GM23338 (cell line): ENCODE data around the gene BBLN. TPM values are rescaled to one million over a fixed set of nuclear protein-coding genes. Genes with fewer than 3 reads are reported as not detected.

Experiments
- CREB1 ChIP-seq: fragments of 250-450 bp; sonication (Bioruptor Pico); IDR thresholded peaks from 2 replicates; pipeline ENCODE4 v1.5.0; 2020; ENCODE audit warnings: low read depth, mild to moderate bottlenecking, moderate library complexity
- CTCF ChIP-seq, 2 experiments: fragments of 200-600 bp in 1 of 2; sonication (generic) in 1 of 2; conservative IDR thresholded peaks; 2 replicates each; pipeline versions ENCODE4 v1.5.1 to v1.6.1; 2016 to 2017; ENCODE audit warnings: antibody characterized with exemption in 2 of 2, low read depth in 2 of 2, mild to moderate bottlenecking in 2 of 2, moderate library complexity in 1 of 2
- EZH2 ChIP-seq: fragments of 200-600 bp; sonication (generic); IDR thresholded peaks from one replicate; pipeline ENCODE4 v1.8.0; 2017; ENCODE audit warnings: antibody characterized with exemption, mild to moderate bottlenecking, low read depth; ENCODE audit not compliant: unreplicated experiment
- EZH2phosphoT487 ChIP-seq: fragments of 200-600 bp; sonication (generic); IDR thresholded peaks from one replicate; pipeline ENCODE4 v1.8.1; 2018; ENCODE audit warnings: antibody characterized with exemption; ENCODE audit not compliant: unreplicated experiment
- JUNB ChIP-seq: IDR thresholded peaks from one replicate; pipeline ENCODE4 v1.6.1; 2016; ENCODE audit warnings: antibody characterized with exemption; ENCODE audit not compliant: unreplicated experiment
- NANOG ChIP-seq: IDR thresholded peaks from 2 replicates; pipeline ENCODE4 v1.6.1; 2016; ENCODE audit warnings: antibody characterized with exemption, borderline replicate concordance
- POLR2AphosphoS5 ChIP-seq: IDR thresholded peaks from 2 replicates; pipeline ENCODE4 v1.6.1; 2016; ENCODE audit warnings: antibody characterized with exemption, low read depth
- STAT1 ChIP-seq: IDR thresholded peaks from one replicate; pipeline ENCODE4 v1.6.1; 2016; ENCODE audit warnings: antibody characterized with exemption; ENCODE audit not compliant: unreplicated experiment
- ZNF114 ChIP-seq: fragments of 250-450 bp; sonication (Bioruptor Pico); IDR thresholded peaks from 2 replicates; pipeline ENCODE4 v1.5.0; 2020; ENCODE audit warnings: mild to moderate bottlenecking, moderate library complexity
- ZNF462 ChIP-seq: fragments of 250-450 bp; sonication (Bioruptor Pico); IDR thresholded peaks from 2 replicates; pipeline ENCODE4 v1.5.0; 2020; ENCODE audit warnings: mild to moderate bottlenecking, moderate library complexity
- polyA plus RNA-seq: library from polyadenylated mRNA; unstranded; fragments of >200 nt; fragmentation: Nextera tagmentation; extraction: Ambion mirVana; gene quantifications from 2 replicates; pipeline ENCODE4 v1.2.1, GENCODE V29; 2016
- total RNA-seq: library from RNA; depleted of rRNA; stranded (reverse); fragments of >200 nt; shearing (Covaris generic); gene quantifications from 2 replicates; pipeline ENCODE4 v1.2.3, GENCODE V29; 2014

BBLN gene
- total and polyA plus RNA-seq, 2 experiments from 2014 or later = 171 to 246 TPM

- TF ChIP-seq ZNF462 (no peak), ZNF114 (CRISPR knock-in tag) (no peak), JUNB (no peak), NANOG (no peak), CTCF (conservative IDR thresholded peaks at IDR 0.05; ENCODE audit: low read depth in 2 of 2) (no peak), STAT1 (no peak), EZH2 (no peak), POLR2AphosphoS5 (no peak), CREB1 (CRISPR knock-in tag) (no peak), EZH2phosphoT487 (no peak)
Measured at GRCh38 chr9:128164307-128164885, 4.3 kb downstream of the BBLN start (continued).
